ENCODE measurements around the gene ABCE1. TPM values are rescaled to one million over a fixed set of nuclear protein-coding genes. Genes with fewer than 3 reads are reported as not detected.

The ABCE1 gene
- total RNA-seq, 6 experiments from 2014 or later: 80.9 to 95.1 (median 86.0) TPM

- Mint-ChIP-seq H3K4me3 (peak overlapping the region; percentile 96), H3K27ac (peak overlapping the region; percentile 96), H3K27me3 (ENCODE audit: insufficient read depth) (no peaks in the 10 kb centered on the region), H3K4me1 (ENCODE audit: low read depth) (peaks cover 34% of the 10 kb centered on the region), H3K36me3 (ENCODE audit: low read depth) (peaks cover 12% of the 10 kb centered on the region), H3K9me3 (no peaks in the 10 kb centered on the region)
- no peak for TF ChIP-seq CTCF (IDR thresholded peaks at IDR 0.05)
- no peak for DNase-seq
These were observed 79.4 kb downstream of the ABCE1 start for GRCh38 chr4:145177511-145177905.

- no peak for TF ChIP-seq CTCF (IDR thresholded peaks at IDR 0.05)
- peak overlapping the region; percentile 96 for H3K4me3 Mint-ChIP-seq
- H3K4me1 Mint-ChIP-seq (ENCODE audit: low read depth): peaks cover 34% of the 10 kb centered on the region
- peaks cover 12% of the 10 kb centered on the region for H3K36me3 Mint-ChIP-seq (ENCODE audit: low read depth)
- DNase-seq: no peak
- H3K27me3 Mint-ChIP-seq (ENCODE audit: insufficient read depth): no peaks in the 10 kb centered on the region
- no peaks in the 10 kb centered on the region for H3K9me3 Mint-ChIP-seq
- peak overlapping the region; percentile 96 for H3K27ac Mint-ChIP-seq
These were observed 79.9 kb downstream of the ABCE1 start for GRCh38 chr4:145177906-145178538.

- H3K4me1 Mint-ChIP-seq (ENCODE audit: low read depth): peaks cover 34% of the 10 kb centered on the region
- no peak for TF ChIP-seq CTCF (IDR thresholded peaks at IDR 0.05)
- no peaks in the 10 kb centered on the region for H3K9me3 Mint-ChIP-seq
- H3K4me3 Mint-ChIP-seq: peak overlapping the region; percentile 96
- H3K36me3 Mint-ChIP-seq (ENCODE audit: low read depth): peaks cover 12% of the 10 kb centered on the region
- DNase-seq: no peak
- peak overlapping the region; percentile 96 for H3K27ac Mint-ChIP-seq
- H3K27me3 Mint-ChIP-seq (ENCODE audit: insufficient read depth): no peaks in the 10 kb centered on the region
These were observed 80.7 kb downstream of the ABCE1 start for GRCh38 chr4:145178740-145179280.

Other genes with a start within 250 kb of the ABCE1 start
- 10 to 100 TPM; 16.3 to 20.0 (median 18.0) TPM for gene ANAPC10, start 115 bp upstream of the ABCE1 start, total RNA-seq (2021; fragmentation: NEBNext Ultra II Directional; extraction: Animal tissue kit (Norgen Biotek cat#: 25700))
- gene OTUD4, start 82.3 kb downstream of the ABCE1 start, total RNA-seq (2021; fragmentation: NEBNext Ultra II Directional; extraction: Animal tissue kit (Norgen Biotek cat#: 25700)): 10 to 100 TPM; 25.1 to 32.2 (median 27.3) TPM